Measurements from ENCODE around the gene CNOT6L. TPM values are rescaled to one million over a fixed set of nuclear protein-coding genes. Genes with fewer than 3 reads are reported as not detected.
"Not testable (repeated sequence)": the region's sequence is repeated elsewhere in the genome, so short reads cannot be mapped to it uniquely, and the experiment has no call there.

Gene CNOT6L
- total RNA-seq, 4 donors from 2014 or later: 21.3 to 41.6 (median 31.5) TPM

- ATAC-seq (ENCODE audit: low FRiP score): no peak
- TF ChIP-seq, protein P1, sequence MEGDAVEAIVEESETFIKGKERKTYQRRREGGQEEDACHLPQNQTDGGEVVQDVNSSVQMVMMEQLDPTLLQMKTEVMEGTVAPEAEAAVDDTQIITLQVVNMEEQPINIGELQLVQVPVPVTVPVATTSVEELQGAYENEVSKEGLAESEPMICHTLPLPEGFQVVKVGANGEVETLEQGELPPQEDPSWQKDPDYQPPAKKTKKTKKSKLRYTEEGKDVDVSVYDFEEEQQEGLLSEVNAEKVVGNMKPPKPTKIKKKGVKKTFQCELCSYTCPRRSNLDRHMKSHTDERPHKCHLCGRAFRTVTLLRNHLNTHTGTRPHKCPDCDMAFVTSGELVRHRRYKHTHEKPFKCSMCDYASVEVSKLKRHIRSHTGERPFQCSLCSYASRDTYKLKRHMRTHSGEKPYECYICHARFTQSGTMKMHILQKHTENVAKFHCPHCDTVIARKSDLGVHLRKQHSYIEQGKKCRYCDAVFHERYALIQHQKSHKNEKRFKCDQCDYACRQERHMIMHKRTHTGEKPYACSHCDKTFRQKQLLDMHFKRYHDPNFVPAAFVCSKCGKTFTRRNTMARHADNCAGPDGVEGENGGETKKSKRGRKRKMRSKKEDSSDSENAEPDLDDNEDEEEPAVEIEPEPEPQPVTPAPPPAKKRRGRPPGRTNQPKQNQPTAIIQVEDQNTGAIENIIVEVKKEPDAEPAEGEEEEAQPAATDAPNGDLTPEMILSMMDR (IDR thresholded peaks at IDR 0.05): no peak
Observed at GRCh38 chr4:77783895-77784294, 35.3 kb downstream of the CNOT6L start.

DNA sequence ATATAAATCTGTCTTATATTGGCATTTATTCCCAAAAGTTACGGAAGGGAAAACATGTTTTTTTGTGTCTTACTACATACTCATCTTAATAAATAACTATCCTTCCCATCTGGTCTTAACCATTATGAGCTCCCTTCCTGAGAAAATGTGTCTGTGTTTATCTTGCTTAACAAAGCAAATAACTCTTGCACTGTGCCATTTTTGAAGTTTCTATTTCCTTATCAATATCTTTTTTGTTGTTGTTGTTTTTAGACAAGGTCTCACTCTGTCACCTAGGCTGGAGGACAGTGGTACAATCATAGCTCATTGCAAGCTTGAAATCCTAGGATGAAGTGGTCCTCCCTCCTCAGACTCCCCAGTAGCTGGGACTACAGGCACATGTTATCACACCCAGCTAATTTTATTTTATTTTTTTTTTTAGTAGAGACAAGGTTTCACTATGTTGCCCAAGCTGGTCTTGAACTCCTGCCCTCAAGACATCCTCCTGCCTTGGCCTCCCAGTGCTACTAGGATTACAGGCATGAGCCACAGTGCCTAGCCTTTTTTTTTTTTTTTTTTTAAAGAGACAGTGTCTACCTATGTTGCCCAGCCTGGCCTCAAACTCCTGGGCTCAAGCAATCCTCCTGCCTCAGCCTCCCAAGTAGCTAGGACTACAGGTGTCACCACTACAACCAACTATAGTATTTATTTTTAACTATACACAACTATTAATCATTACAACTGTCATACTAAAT lies 36.9 kb downstream of the CNOT6L start:
- TF ChIP-seq, protein P1 (IDR thresholded peaks at IDR 0.05): no peak
- DNase-seq (ENCODE audit: low spot score) (no peak), ATAC-seq (ENCODE audit: low FRiP score) (no peak)

More at GRCh38 chr4:77783895-77784294, 35.3 kb downstream of the CNOT6L start:
- no peak for DNase-seq (ENCODE audit: low spot score)

GRCh38 chr4:77780762-77781161 lies 38.4 kb downstream of the CNOT6L start:
- not testable (repeated sequence) for DNase-seq (ENCODE audit: low spot score); ATAC-seq (ENCODE audit: low FRiP score)

DNA sequence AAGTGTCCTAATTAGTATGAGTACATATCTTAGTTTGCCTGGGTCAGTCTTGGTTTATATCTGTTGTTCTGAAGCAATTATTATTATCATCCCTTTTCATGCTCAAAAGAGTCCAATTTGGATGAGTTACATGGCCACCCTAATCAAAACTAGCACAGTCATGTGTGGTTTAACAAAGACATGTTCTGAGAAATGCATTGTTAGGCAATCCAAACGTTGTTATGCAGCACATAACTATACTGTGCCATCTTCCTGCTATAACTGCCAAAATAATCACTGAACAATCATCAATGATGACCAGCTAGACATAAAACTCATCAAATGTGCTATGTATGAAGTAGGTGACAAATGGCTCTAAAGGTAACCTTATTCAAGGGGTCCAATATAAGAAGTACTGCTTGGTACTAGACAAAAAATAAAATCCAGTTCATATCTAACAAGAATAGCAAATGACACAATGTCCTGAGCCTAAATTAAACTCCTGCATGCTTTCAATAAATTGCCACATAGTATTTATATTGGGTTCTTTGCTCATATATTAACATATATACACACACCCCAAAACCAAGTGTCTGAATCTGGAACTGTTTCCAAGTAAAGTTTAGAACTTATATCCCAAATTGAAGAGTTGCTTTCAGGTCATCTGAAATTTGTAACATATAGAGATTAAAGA lies 41.9 kb downstream of the CNOT6L start:
- no peak for DNase-seq (ENCODE audit: low spot score)
- no peak for ATAC-seq (ENCODE audit: low FRiP score)
- TF ChIP-seq, protein P1 (IDR thresholded peaks at IDR 0.05): no peak

DNA sequence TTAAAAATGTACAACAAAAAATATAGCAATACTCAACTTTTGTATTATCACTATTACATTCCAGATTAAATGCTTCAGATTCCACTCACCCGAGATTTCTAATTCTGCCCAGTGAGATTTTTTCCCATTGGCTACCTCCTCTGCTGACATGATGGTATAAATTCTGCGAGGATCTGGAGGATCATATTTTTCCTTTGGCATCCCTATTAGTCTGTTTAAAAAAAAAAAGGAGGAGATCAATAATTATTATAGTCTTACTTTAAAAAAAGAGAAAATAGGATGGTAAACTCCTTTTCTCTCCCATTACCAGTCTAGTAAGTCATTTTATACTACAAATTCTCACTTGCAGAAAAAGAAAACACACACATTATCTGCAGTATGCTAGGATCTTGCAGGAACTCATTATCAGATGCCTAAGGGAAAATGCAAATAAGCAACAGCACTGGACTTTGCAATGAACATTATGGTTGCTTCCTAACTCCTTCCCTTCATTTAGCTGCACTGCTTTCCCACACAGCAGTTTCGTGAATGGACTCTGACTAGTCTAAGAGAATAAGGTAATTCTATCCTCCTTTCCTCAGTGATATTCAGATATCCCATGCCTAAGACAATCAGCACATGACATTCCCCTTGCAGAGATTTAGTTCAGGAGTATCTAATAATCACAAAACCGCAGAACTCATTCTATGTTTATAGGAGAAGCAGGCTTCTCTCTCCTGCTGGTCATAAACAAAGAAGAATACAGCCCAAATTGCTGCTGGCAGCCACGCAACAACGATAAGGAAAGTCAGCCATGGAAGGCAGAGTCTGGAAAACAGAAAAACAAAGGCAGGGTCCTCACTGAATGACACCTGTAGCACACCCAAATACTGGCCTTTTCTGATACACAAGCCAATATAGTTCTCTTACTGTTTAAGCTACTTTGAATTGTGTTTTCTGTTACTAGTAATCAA lies 42.7 kb downstream of the CNOT6L start:
- no peak for DNase-seq (ENCODE audit: low spot score)
- ATAC-seq (ENCODE audit: low FRiP score): no peak
- TF ChIP-seq, protein P1 (IDR thresholded peaks at IDR 0.05): no peak

- DNase-seq (ENCODE audit: low spot score) (no peak), ATAC-seq (ENCODE audit: low FRiP score) (no peak)
- TF ChIP-seq, protein P1 (IDR thresholded peaks at IDR 0.05): no peak
Observed at GRCh38 chr4:77773101-77773500, 46.1 kb downstream of the CNOT6L start.

- no peak for DNase-seq (ENCODE audit: low spot score)
- TF ChIP-seq, protein P1 (IDR thresholded peaks at IDR 0.05): no peak
- no peak for ATAC-seq (ENCODE audit: low FRiP score)
Observed at GRCh38 chr4:77771566-77771965, 47.6 kb downstream of the CNOT6L start.
